ENCODE results near the gene VPS36.
"Not testable (repeated sequence)": the region's sequence is repeated elsewhere in the genome, so short reads cannot be mapped to it uniquely, and the experiment has no call there.

The VPS36 gene

GRCh38 chr13:52377898-52378297 lies 72.5 kb downstream of the VPS36 start:
- no peak for DNase-seq (ENCODE audit: low read depth in 2 of 2)

- no peak for DNase-seq (ENCODE audit: low read depth in 2 of 2)
These were observed 75.5 kb downstream of the VPS36 start for GRCh38 chr13:52374873-52375411.

DNA sequence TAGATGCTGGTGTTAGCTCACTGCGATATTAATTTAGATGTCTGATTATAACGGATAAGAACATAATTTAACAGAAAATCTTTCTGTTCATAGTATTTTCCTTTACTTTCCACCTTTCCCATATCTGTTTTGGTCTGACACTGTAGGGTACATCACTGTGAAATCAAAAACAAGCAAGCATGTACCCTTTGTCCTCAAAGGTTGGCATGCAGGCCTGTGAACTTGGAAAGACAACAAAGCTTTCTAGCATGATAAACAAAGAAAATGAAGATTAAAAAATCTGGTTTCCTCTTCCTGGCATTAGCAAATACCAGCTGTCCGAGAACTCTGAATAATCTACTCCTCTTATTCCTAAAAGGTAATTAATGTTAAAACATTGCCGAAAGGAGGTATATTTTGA lies 76.0 kb downstream of the VPS36 start:
- no peak for DNase-seq (ENCODE audit: low read depth in 2 of 2)

DNA sequence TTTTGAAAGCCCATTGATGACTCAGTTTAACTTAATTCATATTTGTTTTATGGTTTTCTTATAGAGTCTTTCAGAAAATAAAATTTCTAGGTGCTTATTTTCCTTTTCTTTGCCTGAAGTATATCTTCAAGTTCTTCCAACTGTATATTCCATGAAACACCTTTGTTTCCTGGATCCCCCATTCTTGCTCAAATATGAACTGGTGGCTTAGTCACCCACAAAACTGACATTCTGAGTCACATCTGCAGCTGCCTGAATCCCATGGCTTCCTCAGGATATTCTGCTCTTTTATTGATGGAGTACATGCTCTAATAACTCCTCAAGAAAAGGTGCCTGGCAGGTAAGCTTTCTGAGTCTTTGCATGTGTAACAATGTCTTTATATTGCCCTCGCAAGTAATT lies 77.2 kb downstream of the VPS36 start:
- DNase-seq (ENCODE audit: low read depth in 2 of 2): not testable (repeated sequence)

GRCh38 chr13:52371736-52372247 lies 78.6 kb downstream of the VPS36 start:
- DNase-seq (ENCODE audit: low read depth in 2 of 2): no peak

DNA sequence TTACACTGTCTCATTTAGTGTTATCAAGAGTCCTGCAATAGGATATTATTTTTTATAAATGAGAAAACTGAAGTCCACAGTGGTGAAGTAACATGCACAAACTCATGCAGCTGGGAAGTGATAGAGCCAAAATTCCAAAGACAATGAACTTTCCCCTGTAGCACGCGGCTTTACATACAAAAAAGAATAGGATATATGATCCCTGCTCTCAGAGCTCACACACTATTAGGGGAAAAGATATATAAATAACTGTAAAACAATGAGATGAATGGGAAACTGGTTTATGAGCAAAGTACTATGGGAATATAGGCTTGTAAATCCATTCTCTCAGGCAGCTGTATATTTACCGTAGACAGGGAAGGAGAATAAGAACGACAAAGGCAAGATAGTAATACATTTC lies 84.1 kb downstream of the VPS36 start:
- DNase-seq (ENCODE audit: low read depth in 2 of 2): no peak

All from stimulated activated CD8-positive, alpha-beta memory T cell treated with anti-CD3 and anti-CD28 coated beads, Interleukin-7, amount 100 ng/mL, for 4 hours (primary cell).